ENCODE results near the gene MT1HL1.

The MT1HL1 gene

DNA sequence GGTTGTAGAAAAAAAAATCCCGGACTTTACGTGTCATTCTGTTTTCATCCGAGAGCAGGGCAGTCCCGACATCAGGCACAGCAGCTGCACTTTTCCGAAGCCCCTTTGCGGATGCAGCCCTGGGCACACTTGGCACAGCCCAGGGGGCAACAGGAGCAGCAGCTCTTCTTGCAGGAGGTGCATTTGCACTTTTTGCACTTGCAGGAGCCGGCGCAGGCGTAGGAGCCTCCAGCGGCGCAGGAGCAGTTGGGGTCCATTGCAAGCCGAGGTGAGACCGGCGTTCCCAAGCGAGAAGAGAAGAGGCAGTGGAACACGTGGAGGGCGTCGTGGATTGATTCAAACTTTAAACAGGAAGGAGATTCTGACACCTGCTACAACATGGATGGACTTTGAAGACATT lies at the start of gene MT1HL1:
MT1HL1 (minus strand) TSS at position 326 of the 400 bp plus-strand sequence; CDS start at position 257, 69 bp downstream.
- H3K4me3 ChIP-seq (ENCODE audit: low read depth, low read length): no peak within 1 kb of the TSS
- TF ChIP-seq, protein P1, sequence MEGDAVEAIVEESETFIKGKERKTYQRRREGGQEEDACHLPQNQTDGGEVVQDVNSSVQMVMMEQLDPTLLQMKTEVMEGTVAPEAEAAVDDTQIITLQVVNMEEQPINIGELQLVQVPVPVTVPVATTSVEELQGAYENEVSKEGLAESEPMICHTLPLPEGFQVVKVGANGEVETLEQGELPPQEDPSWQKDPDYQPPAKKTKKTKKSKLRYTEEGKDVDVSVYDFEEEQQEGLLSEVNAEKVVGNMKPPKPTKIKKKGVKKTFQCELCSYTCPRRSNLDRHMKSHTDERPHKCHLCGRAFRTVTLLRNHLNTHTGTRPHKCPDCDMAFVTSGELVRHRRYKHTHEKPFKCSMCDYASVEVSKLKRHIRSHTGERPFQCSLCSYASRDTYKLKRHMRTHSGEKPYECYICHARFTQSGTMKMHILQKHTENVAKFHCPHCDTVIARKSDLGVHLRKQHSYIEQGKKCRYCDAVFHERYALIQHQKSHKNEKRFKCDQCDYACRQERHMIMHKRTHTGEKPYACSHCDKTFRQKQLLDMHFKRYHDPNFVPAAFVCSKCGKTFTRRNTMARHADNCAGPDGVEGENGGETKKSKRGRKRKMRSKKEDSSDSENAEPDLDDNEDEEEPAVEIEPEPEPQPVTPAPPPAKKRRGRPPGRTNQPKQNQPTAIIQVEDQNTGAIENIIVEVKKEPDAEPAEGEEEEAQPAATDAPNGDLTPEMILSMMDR (IDR thresholded peaks at IDR 0.05; ENCODE audit: borderline replicate concordance, insufficient read depth, low read depth, low read length): no peak

DNA sequence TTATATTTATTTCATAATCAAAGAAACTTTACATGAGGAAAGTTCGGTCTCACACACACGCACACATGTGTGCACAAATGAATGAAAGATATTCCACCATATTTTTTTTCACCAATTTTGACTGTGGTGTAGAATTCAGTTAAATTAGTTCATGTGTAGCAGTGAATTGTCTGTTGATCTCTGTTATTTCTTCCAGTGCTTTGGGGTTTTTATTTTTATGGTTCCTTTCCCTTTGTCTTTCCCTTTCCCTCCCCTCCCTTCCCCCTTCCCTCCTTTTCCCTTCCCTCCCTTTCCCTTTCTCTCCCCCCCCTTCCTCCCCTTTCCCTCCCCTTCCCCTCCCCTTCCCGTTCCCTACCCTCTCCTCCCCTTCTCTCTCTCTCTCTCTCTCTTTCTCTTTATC lies 46.7 kb upstream of the MT1HL1 start:
- TF ChIP-seq, protein P1 (IDR thresholded peaks at IDR 0.05; ENCODE audit: borderline replicate concordance, insufficient read depth, low read depth, low read length): no peak
- H3K4me3 ChIP-seq (ENCODE audit: low read depth, low read length): no peak overlapping the region

DNA sequence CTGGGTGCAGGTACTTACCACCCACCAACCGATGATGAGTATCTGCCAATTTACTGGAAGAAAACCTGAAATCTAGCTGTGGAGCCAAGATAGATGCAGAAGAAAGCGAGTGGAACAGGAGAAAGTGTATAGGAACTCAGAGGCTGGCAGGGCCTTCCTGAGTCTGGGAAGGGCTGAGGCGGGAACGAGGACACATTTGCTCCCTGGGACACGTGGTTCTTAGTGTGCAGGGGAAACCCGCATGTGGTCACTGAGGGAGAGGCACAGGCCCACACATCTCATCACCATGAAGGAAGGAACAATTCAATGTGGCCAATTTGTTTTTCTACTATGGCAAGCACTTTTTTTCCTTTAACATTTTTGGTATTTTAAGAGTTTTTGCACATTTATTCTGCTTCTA lies 45.9 kb upstream of the MT1HL1 start:
- TF ChIP-seq, protein P1 (IDR thresholded peaks at IDR 0.05; ENCODE audit: borderline replicate concordance, insufficient read depth, low read depth, low read length): no peak
- no peak overlapping the region for H3K4me3 ChIP-seq (ENCODE audit: low read depth, low read length)

DNA sequence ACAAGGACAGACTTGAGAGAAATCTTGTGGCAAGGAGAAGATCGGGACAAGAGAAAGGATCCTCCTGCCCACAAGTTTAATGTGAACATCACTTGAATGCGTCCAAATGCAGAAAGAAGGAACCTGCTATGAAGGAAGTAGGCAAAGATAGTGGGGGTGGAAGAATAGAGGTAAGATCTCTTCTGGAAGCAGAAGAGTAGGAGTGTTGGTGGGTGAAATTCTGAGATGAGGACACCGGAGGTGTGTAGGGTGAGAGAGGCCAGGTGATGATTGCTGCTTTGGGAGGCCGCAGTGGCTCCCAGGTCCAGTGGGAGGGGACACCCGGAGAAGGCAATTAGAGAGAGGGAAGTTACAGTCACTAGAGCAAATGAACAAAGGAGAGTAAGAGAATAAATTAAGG lies 44.6 kb upstream of the MT1HL1 start:
- TF ChIP-seq, protein P1 (IDR thresholded peaks at IDR 0.05; ENCODE audit: borderline replicate concordance, insufficient read depth, low read depth, low read length): no peak

DNA sequence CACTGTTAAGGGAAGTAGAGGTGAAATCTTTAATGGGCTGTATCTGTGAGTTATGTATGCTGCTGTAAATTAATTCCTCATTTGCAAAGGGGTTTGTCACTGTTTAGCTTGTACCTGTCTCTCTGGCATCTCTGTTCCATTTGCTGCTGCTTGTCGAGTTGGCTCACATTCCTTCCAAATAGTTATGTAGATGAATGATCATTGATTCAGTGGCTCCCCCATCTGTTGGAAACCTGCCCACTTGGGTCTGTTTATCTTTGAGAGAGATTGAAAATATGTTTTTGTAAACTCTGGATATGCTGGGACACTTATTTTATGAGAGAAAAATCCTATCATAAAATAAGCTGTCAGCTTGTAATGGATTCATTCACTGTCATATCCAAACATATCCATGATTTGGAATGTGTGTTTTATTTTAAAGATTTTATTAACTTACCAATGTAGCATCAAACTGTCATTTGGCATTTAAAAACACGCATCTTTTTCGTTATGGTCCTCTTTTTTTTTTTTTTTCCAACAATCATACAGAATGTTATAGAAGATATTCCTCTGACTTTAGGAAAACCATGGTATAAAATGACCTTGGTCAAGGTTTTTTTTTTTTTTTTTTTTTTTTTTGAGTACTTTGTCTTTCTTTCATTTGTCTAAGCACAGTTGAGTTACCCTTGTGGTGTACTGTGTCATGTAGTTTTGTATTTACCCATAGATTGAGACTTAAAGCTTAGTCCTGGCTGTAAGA lies 41.2 kb upstream of the MT1HL1 start:
- TF ChIP-seq, protein P1 (IDR thresholded peaks at IDR 0.05; ENCODE audit: borderline replicate concordance, insufficient read depth, low read depth, low read length): no peak
- no peak overlapping the region for H3K4me3 ChIP-seq (ENCODE audit: low read depth, low read length)

More for the DNA sequence above, 44.6 kb upstream of the MT1HL1 start:
- H3K4me3 ChIP-seq (ENCODE audit: low read depth, low read length): no peak overlapping the region

DNA sequence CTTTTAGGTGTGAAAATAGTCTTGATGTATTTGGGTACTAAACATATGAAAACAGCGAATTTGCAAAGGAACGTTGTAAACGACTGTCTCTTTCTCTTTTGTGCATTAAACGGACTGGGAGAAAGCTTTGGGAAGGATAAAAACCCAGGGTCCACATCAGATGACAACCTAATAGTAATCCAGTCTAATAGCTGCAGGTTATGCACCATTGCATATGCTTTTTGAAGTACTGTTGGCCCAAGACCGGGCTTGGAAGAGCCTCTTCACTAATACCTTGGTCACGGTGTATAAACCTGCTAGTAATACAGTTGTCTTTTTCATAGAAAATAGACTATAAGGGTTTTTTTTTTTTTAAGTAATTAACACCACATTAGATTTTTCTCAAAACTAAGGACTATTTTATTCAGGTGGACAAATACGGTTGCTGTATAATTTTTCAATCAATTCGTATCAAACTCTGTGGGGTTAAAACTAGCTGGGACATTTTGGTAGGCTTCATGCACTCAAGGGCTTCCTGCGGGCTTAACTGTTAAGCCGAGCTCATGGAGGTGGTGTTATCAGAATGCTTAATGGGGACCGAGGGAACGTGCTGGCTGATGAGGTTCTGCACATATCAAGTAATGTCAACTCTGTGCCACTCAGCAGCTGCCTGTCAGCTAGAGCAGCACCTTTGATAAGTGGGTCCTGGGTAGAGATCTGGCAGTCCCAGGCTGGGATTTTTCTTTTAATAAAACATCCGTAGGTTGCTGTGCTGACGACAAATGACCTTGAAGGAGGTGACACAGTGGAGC lies 39.8 kb upstream of the MT1HL1 start:
- TF ChIP-seq, protein P1 (IDR thresholded peaks at IDR 0.05; ENCODE audit: borderline replicate concordance, insufficient read depth, low read depth, low read length): no peak
- H3K4me3 ChIP-seq (ENCODE audit: low read depth, low read length): no peak overlapping the region

Data from GM12875 (cell line).